ENCODE data around the gene STC2. TPM values are rescaled to one million over a fixed set of nuclear protein-coding genes. Genes with fewer than 3 reads are reported as not detected.

The STC2 gene
- total RNA-seq, 4 donors from 2014 or later: 0.64 to 26.1 (median 1.9) TPM

GRCh38 chr5:173274771-173275170, 53.4 kb downstream of the STC2 start:
- Histone ChIP-seq H3K4me1 (no peaks in the 10 kb centered on the region), H3K27ac (no peak overlapping the region), H3K4me3 (no peak overlapping the region), H3K27me3 (peaks cover 0 to 33% (median 0%) of the 10 kb centered on the region in 4 donors), H3K36me3 (no peaks in the 10 kb centered on the region), H3K9me3 (no peaks in the 10 kb centered on the region)
- no peak for DNase-seq
- 75 to 78% methylated on average over 1 of the region's 1 CpG for WGBS, 2 donors
- intact Hi-C loops (cut with DNase I): no loop called here
- TF ChIP-seq, protein P1, sequence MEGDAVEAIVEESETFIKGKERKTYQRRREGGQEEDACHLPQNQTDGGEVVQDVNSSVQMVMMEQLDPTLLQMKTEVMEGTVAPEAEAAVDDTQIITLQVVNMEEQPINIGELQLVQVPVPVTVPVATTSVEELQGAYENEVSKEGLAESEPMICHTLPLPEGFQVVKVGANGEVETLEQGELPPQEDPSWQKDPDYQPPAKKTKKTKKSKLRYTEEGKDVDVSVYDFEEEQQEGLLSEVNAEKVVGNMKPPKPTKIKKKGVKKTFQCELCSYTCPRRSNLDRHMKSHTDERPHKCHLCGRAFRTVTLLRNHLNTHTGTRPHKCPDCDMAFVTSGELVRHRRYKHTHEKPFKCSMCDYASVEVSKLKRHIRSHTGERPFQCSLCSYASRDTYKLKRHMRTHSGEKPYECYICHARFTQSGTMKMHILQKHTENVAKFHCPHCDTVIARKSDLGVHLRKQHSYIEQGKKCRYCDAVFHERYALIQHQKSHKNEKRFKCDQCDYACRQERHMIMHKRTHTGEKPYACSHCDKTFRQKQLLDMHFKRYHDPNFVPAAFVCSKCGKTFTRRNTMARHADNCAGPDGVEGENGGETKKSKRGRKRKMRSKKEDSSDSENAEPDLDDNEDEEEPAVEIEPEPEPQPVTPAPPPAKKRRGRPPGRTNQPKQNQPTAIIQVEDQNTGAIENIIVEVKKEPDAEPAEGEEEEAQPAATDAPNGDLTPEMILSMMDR (IDR thresholded peaks at IDR 0.05): no peak
- TF ChIP-seq POLR2A (IDR thresholded peaks at IDR 0.05): no peak

DNA sequence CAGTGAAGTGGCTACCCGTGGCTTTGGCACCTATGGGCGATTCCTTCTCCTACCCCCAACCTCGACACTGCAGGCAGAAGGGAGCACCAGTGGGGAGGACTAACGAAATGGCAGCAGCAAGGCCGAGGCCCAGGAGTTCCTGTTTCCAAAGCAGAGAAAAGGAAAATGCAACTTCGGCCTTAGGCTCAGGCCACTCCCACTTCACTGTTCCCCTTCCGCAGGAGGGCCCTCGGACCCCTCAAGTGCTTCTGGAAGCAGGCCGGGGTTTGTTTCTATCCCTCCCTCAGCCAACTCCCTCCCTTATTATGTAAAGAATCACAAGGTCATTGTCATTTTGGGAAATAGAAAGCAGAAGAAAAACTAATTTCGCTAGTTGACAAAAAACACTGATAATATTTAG, 56.8 kb downstream of the STC2 start:
- Histone ChIP-seq H3K4me3 (no peak overlapping the region), H3K4me1 (no peaks in the 10 kb centered on the region), H3K27me3 (peaks cover 0 to 49% (median 0%) of the 10 kb centered on the region in 4 donors), H3K9me3 (no peaks in the 10 kb centered on the region), H3K36me3 (no peaks in the 10 kb centered on the region), H3K27ac (no peak overlapping the region)
- intact Hi-C loops (cut with DNase I): no loop called here
- 60 to 64% methylated on average over 6 to 8 of the region's 10 CpGs for WGBS, 2 donors
- TF ChIP-seq, protein P1 (IDR thresholded peaks at IDR 0.05): no peak
- TF ChIP-seq POLR2A (IDR thresholded peaks at IDR 0.05): no peak
- no peak for DNase-seq

DNA sequence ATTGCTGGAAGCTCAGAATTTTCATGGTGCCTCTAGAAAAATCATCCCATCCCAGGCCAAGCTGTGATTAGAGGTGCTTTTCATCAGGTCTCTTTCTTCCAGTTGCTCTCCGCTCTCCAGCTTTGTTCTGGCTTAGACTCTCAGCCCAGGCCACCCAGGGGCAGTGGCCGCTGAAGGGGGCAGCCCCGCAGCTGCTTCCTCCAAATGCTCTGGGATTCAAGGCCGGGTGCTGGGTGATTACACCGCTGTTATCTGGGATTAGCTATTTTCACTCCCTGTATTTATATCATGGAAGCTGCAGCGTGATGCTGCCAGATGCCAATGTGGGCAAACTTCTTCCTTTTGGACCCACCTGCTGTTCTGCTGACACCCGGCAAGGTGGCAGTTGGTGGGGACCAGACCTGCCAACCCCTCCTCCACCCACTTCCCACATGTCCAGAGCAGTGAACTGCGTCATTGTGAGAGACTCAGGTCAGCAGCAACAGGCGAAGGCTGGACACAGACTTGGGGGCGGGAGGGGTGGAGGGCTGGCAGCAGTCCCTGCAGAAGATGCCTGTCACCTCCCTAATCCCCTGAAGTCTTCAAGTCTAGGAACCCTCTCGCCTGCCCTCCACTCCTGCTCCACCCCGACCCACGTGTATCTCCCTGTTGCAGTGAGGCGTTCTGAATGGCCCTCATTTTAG, 59.3 kb downstream of the STC2 start:
- no peaks in the 10 kb centered on the region for H3K4me1 ChIP-seq
- 55% methylated on average over 8 to 10 of the region's 14 CpGs for WGBS, 2 donors
- H3K36me3 ChIP-seq: no peaks in the 10 kb centered on the region
- H3K9me3 ChIP-seq: no peaks in the 10 kb centered on the region
- no peak for DNase-seq
- H3K4me3 ChIP-seq: no peak overlapping the region
- intact Hi-C loops (cut with DNase I): no loop called here
- H3K27me3 ChIP-seq: peaks cover 0 to 71% (median 0%) of the 10 kb centered on the region in 4 donors
- H3K27ac ChIP-seq: no peak overlapping the region
- TF ChIP-seq, protein P1 (IDR thresholded peaks at IDR 0.05): no peak
- TF ChIP-seq POLR2A (IDR thresholded peaks at IDR 0.05): no peak

GRCh38 chr5:173265433-173265832, 62.8 kb downstream of the STC2 start:
- H3K4me1 ChIP-seq: no peaks in the 10 kb centered on the region
- H3K36me3 ChIP-seq: no peaks in the 10 kb centered on the region
- no peak for TF ChIP-seq POLR2A (IDR thresholded peaks at IDR 0.05)
- TF ChIP-seq, protein P1 (IDR thresholded peaks at IDR 0.05): no peak
- 50 to 61% methylated on average over 9 to 10 of the region's 10 CpGs for WGBS, 2 donors
- H3K27me3 ChIP-seq: peaks cover 0 to 82% (median 0%) of the 10 kb centered on the region in 4 donors
- no peak overlapping the region for H3K27ac ChIP-seq
- no peak overlapping the region for H3K4me3 ChIP-seq
- H3K9me3 ChIP-seq: no peaks in the 10 kb centered on the region
- intact Hi-C loops (cut with DNase I): no loop called here
- DNase-seq: no peak

Small RNA genes within 50 kb of the gene (small RNA-seq; reads per million reads assigned to genes)
- gene MIR8056 (0 reads per million in 4 donors), gene RNA5SP200 (0 reads per million in 4 donors), gene RNU6-500P (0 reads per million in 4 donors)

Other genes with a start within 250 kb of the STC2 start
- gene BNIP1, start 183.9 kb downstream of the STC2 start, total RNA-seq: 10 to 100 TPM in 3 of 4 donors, 1 to 10 TPM in 1; 5.2 to 12.4 (median 11.2) TPM
- gene NKX2-5, start 93.2 kb downstream of the STC2 start, total RNA-seq: not detected